ENCODE data around the gene DNAJC12.

Gene DNAJC12

GRCh38 chr10:67864607-67865371 is 26.8 kb upstream of the DNAJC12 start:
- H3K4me1 ChIP-seq (ENCODE audit: control insufficient read depth in 1 of 2, insufficient read depth in 2 of 2, low read length in 2 of 2) = no peaks in the 10 kb centered on the region
- no peak overlapping the region for H3K9ac ChIP-seq (ENCODE audit: low read depth in 1 of 2, low read length in 2 of 2)
- no peaks in the 10 kb centered on the region for H3K27me3 ChIP-seq (ENCODE audit: control insufficient read depth in 1 of 2, insufficient read depth in 2 of 2, low read length in 2 of 2)
- no peaks in the 10 kb centered on the region for H3K36me3 ChIP-seq (ENCODE audit: control insufficient read depth in 1 of 2, insufficient read depth in 2 of 2, low read length in 2 of 2)
- H3K27ac ChIP-seq (ENCODE audit: low read depth, low read length) = no peak overlapping the region
- H3K4me3 ChIP-seq (ENCODE audit: low read depth in 1 of 2, low read length in 2 of 2) = no peak overlapping the region
- H3K9me3 ChIP-seq (ENCODE audit: control insufficient read depth in 1 of 2, low read length in 2 of 2) = no peaks in the 10 kb centered on the region

DNA sequence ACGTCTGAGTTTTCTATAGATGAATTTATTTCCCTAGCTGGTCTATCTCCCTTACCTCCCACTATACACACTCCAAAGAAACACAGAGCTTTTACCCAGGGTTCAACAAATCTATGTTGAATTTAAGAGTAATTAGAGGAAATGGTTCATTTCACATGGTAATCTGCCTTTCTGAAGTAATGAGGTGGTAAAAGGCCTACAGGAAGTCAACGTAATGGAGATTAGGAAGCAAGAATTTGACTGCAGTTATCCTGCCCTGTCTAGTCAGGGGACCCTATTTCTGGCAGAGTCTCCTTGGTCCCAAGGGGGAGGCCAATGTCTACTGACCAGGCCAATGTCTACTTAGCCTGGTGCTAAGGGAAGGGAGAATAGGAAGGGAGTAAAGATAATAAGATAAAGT is 25.1 kb upstream of the DNAJC12 start:
- Histone ChIP-seq H3K4me3 (ENCODE audit: low read depth in 1 of 2, low read length in 2 of 2) (no peak overlapping the region), H3K9me3 (ENCODE audit: control insufficient read depth in 1 of 2, low read length in 2 of 2) (no peaks in the 10 kb centered on the region), H3K4me1 (ENCODE audit: control insufficient read depth in 1 of 2, insufficient read depth in 2 of 2, low read length in 2 of 2) (no peaks in the 10 kb centered on the region), H3K36me3 (ENCODE audit: control insufficient read depth in 1 of 2, insufficient read depth in 2 of 2, low read length in 2 of 2) (no peaks in the 10 kb centered on the region), H3K27ac (ENCODE audit: low read depth, low read length) (no peak overlapping the region), H3K27me3 (ENCODE audit: control insufficient read depth in 1 of 2, insufficient read depth in 2 of 2, low read length in 2 of 2) (no peaks in the 10 kb centered on the region), H3K9ac (ENCODE audit: low read depth in 1 of 2, low read length in 2 of 2) (no peak overlapping the region)

DNA sequence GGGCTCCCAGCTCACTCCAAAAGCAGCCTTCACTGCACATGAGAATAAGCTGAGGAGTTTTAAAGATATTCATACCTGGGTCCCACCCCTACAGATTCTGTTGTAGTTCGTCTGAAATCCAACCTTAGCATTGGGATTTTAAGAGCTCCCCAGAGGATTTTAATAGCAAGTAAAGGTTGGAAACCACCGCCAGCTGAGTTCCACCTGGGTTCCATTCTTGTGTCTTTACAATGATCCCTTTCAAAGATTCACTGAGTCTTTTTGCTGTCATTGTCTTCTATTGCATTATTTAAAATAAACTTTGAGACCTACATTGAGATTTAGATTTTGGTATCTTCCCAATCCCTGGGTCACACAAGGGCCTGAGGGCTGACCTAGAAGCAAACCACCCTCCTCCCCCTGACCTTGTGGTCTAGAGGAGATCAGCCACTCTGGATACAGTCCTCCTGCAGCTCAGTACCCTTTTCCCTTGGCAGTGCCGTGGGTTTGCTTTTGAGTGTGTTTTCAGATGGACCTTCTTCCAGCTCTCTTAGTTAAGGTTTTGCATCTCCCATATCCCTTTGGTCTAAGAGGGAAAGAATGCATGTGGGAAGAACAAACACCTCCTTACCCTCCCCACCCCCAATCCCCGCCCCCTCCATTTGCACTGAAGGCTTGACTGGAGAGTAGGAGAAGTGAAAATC is 23.9 kb upstream of the DNAJC12 start:
- Histone ChIP-seq H3K27ac (ENCODE audit: low read depth, low read length) (no peak overlapping the region), H3K36me3 (ENCODE audit: control insufficient read depth in 1 of 2, insufficient read depth in 2 of 2, low read length in 2 of 2) (no peaks in the 10 kb centered on the region), H3K4me3 (ENCODE audit: low read depth in 1 of 2, low read length in 2 of 2) (no peak overlapping the region), H3K27me3 (ENCODE audit: control insufficient read depth in 1 of 2, insufficient read depth in 2 of 2, low read length in 2 of 2) (no peaks in the 10 kb centered on the region), H3K4me1 (ENCODE audit: control insufficient read depth in 1 of 2, insufficient read depth in 2 of 2, low read length in 2 of 2) (no peaks in the 10 kb centered on the region), H3K9ac (ENCODE audit: low read depth in 1 of 2, low read length in 2 of 2) (no peak overlapping the region), H3K9me3 (ENCODE audit: control insufficient read depth in 1 of 2, low read length in 2 of 2) (no peaks in the 10 kb centered on the region)

DNA sequence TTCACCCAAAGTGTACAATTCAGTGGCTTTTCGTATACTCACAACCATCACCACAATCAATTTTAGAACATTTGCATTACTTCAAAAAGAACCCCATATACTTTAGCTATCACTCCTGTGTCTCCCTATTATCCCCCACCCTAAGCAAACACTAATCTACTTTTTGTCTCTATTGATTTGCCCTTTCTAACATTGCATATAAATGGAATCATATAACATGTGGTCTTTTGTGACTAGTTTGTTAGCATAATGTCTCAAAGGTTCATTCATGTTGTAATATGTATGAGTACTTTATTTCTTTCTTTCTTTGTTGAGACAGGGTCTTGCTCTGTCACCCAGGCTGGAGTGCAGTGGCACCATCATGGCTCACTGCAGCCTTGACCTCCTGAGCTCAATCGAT is 21.0 kb upstream of the DNAJC12 start:
- no peak overlapping the region for H3K9ac ChIP-seq (ENCODE audit: low read depth in 1 of 2, low read length in 2 of 2)
- H3K27me3 ChIP-seq (ENCODE audit: control insufficient read depth in 1 of 2, insufficient read depth in 2 of 2, low read length in 2 of 2) = no peaks in the 10 kb centered on the region
- no peaks in the 10 kb centered on the region for H3K9me3 ChIP-seq (ENCODE audit: control insufficient read depth in 1 of 2, low read length in 2 of 2)
- H3K36me3 ChIP-seq (ENCODE audit: control insufficient read depth in 1 of 2, insufficient read depth in 2 of 2, low read length in 2 of 2) = no peaks in the 10 kb centered on the region
- H3K4me1 ChIP-seq (ENCODE audit: control insufficient read depth in 1 of 2, insufficient read depth in 2 of 2, low read length in 2 of 2) = no peaks in the 10 kb centered on the region
- no peak overlapping the region for H3K4me3 ChIP-seq (ENCODE audit: low read depth in 1 of 2, low read length in 2 of 2)
- H3K27ac ChIP-seq (ENCODE audit: low read depth, low read length) = no peak overlapping the region

DNA sequence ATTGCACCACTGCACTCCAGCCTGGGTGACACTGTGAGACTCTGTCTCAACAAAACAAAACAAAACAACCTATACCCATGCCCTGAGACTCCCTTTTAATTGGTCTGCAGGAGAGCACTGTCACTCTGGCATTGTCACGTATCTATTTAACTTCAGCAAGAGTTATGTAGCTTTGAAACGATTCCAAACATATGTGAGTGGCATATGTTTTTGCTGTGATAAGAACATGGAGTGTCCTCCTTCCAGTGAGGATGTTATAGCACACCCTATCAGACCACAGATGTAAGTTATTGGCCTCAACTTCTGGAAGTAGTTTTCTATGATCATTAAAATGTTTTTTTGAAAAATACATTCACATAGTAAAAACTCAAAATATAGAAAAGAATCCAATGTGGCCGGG is 15.5 kb upstream of the DNAJC12 start:
- H3K9ac ChIP-seq (ENCODE audit: low read depth in 1 of 2, low read length in 2 of 2) = no peak overlapping the region
- H3K4me3 ChIP-seq (ENCODE audit: low read depth in 1 of 2, low read length in 2 of 2) = no peak overlapping the region
- H3K36me3 ChIP-seq (ENCODE audit: control insufficient read depth in 1 of 2, insufficient read depth in 2 of 2, low read length in 2 of 2) = no peaks in the 10 kb centered on the region
- no peak overlapping the region for H3K27ac ChIP-seq (ENCODE audit: low read depth, low read length)
- H3K4me1 ChIP-seq (ENCODE audit: control insufficient read depth in 1 of 2, insufficient read depth in 2 of 2, low read length in 2 of 2) = peaks cover 0 to 5% of the 10 kb centered on the region in 2 donors
- H3K27me3 ChIP-seq (ENCODE audit: control insufficient read depth in 1 of 2, insufficient read depth in 2 of 2, low read length in 2 of 2) = no peaks in the 10 kb centered on the region
- no peaks in the 10 kb centered on the region for H3K9me3 ChIP-seq (ENCODE audit: control insufficient read depth in 1 of 2, low read length in 2 of 2)

GRCh38 chr10:67852761-67853160 is 14.8 kb upstream of the DNAJC12 start:
- Histone ChIP-seq H3K36me3 (ENCODE audit: control insufficient read depth in 1 of 2, insufficient read depth in 2 of 2, low read length in 2 of 2) (no peaks in the 10 kb centered on the region), H3K27ac (ENCODE audit: low read depth, low read length) (no peak overlapping the region), H3K4me1 (ENCODE audit: control insufficient read depth in 1 of 2, insufficient read depth in 2 of 2, low read length in 2 of 2) (peaks cover 0 to 5% of the 10 kb centered on the region in 2 donors), H3K4me3 (ENCODE audit: low read depth in 1 of 2, low read length in 2 of 2) (no peak overlapping the region), H3K9me3 (ENCODE audit: control insufficient read depth in 1 of 2, low read length in 2 of 2) (no peaks in the 10 kb centered on the region), H3K27me3 (ENCODE audit: control insufficient read depth in 1 of 2, insufficient read depth in 2 of 2, low read length in 2 of 2) (no peaks in the 10 kb centered on the region), H3K9ac (ENCODE audit: low read depth in 1 of 2, low read length in 2 of 2) (no peak overlapping the region)

- peaks cover 0 to 5% of the 10 kb centered on the region in 2 donors for H3K4me1 ChIP-seq (ENCODE audit: control insufficient read depth in 1 of 2, insufficient read depth in 2 of 2, low read length in 2 of 2)
Observed at GRCh38 chr10:67851186-67851585, 13.2 kb upstream of the DNAJC12 start.

DNA sequence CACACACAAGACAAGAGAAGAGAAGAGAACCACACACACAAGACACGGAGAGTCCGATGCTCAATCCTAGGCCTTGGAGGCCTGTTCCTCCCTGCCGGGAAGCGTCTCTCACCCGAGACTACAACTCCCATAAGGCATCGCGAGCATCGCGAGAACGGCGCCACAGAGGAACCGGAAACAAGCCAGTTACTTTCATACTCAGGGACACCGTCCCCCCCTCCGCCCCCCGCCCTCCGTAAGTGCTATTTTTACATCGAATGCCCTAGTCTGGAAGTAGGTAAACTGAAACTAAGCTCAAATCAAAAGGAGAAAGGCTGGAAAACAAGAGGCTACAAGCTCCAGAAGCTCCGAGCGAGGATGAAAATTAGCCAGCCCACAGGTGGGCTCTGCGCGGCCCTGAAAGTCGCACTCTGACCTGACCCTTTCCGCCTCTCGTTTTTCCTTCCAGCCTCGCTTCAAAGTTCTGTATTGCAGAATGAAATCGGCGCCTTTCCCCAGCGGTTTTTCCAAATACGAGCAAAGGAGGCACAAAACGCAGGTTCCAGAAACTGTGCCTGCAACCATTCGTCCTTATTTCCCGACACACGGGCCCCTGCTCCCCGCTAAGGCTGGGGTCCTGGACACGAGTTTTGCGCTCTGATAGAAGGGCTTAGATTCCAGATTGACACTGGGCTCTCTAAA is 11.5 kb upstream of the DNAJC12 start:
- Histone ChIP-seq H3K9ac (ENCODE audit: low read depth in 1 of 2, low read length in 2 of 2) (peak overlapping the region; percentile 91 to 98), H3K27me3 (ENCODE audit: control insufficient read depth in 1 of 2, insufficient read depth in 2 of 2, low read length in 2 of 2) (no peaks in the 10 kb centered on the region), H3K4me3 (ENCODE audit: low read depth in 1 of 2, low read length in 2 of 2) (peak overlapping the region; percentile 85 to 99)

More at GRCh38 chr10:67851186-67851585, 13.2 kb upstream of the DNAJC12 start:
- no peaks in the 10 kb centered on the region for H3K36me3 ChIP-seq (ENCODE audit: control insufficient read depth in 1 of 2, insufficient read depth in 2 of 2, low read length in 2 of 2)
- H3K4me3 ChIP-seq (ENCODE audit: low read depth in 1 of 2, low read length in 2 of 2) = no peak overlapping the region
- no peak overlapping the region for H3K27ac ChIP-seq (ENCODE audit: low read depth, low read length)
- no peak overlapping the region for H3K9ac ChIP-seq (ENCODE audit: low read depth in 1 of 2, low read length in 2 of 2)
- no peaks in the 10 kb centered on the region for H3K27me3 ChIP-seq (ENCODE audit: control insufficient read depth in 1 of 2, insufficient read depth in 2 of 2, low read length in 2 of 2)
- H3K9me3 ChIP-seq (ENCODE audit: control insufficient read depth in 1 of 2, low read length in 2 of 2) = no peaks in the 10 kb centered on the region

GRCh38 chr10:67843284-67843683 is 5.3 kb upstream of the DNAJC12 start:
- Histone ChIP-seq H3K9me3 (ENCODE audit: control insufficient read depth in 1 of 2, low read length in 2 of 2) (peaks cover 0 to 5% of the 10 kb centered on the region in 2 donors), H3K27me3 (ENCODE audit: control insufficient read depth in 1 of 2, insufficient read depth in 2 of 2, low read length in 2 of 2) (no peaks in the 10 kb centered on the region), H3K36me3 (ENCODE audit: control insufficient read depth in 1 of 2, insufficient read depth in 2 of 2, low read length in 2 of 2) (no peaks in the 10 kb centered on the region), H3K4me1 (ENCODE audit: control insufficient read depth in 1 of 2, insufficient read depth in 2 of 2, low read length in 2 of 2) (peaks cover 0 to 9% of the 10 kb centered on the region in 2 donors), H3K4me3 (ENCODE audit: low read depth in 1 of 2, low read length in 2 of 2) (no peak overlapping the region), H3K9ac (ENCODE audit: low read depth in 1 of 2, low read length in 2 of 2) (no peak overlapping the region), H3K27ac (ENCODE audit: low read depth, low read length) (no peak overlapping the region)

More for the DNA sequence above, 11.5 kb upstream of the DNAJC12 start:
- Histone ChIP-seq H3K9me3 (ENCODE audit: control insufficient read depth in 1 of 2, low read length in 2 of 2) (no peaks in the 10 kb centered on the region), H3K27ac (ENCODE audit: low read depth, low read length) (peak overlapping the region; percentile 82), H3K36me3 (ENCODE audit: control insufficient read depth in 1 of 2, insufficient read depth in 2 of 2, low read length in 2 of 2) (no peaks in the 10 kb centered on the region), H3K4me1 (ENCODE audit: control insufficient read depth in 1 of 2, insufficient read depth in 2 of 2, low read length in 2 of 2) (peaks cover 0 to 5% of the 10 kb centered on the region in 2 donors)

DNA sequence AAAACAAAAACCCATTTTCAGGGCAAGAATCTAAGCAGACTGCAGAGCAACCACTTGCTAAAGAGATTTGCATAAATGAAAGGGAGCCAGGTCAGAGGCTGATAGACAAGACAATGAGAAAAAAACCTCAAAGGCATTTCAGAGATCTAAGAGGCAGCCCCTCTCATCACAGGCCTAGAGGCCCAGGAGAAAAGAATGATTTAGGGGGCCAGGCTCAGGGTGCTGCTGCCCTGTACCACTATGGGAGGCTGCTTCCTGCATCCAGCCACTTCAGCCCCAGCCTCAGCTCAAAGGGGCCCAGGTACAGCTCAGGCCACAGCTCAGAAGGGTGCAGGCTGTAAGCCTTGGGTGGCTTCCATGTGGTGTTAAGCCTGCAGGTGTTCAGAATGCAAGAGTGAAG is 3.7 kb upstream of the DNAJC12 start:
- peaks cover 0 to 9% of the 10 kb centered on the region in 2 donors for H3K4me1 ChIP-seq (ENCODE audit: control insufficient read depth in 1 of 2, insufficient read depth in 2 of 2, low read length in 2 of 2)
- no peaks in the 10 kb centered on the region for H3K27me3 ChIP-seq (ENCODE audit: control insufficient read depth in 1 of 2, insufficient read depth in 2 of 2, low read length in 2 of 2)
- no peaks in the 10 kb centered on the region for H3K36me3 ChIP-seq (ENCODE audit: control insufficient read depth in 1 of 2, insufficient read depth in 2 of 2, low read length in 2 of 2)
- no peak overlapping the region for H3K9ac ChIP-seq (ENCODE audit: low read depth in 1 of 2, low read length in 2 of 2)
- H3K9me3 ChIP-seq (ENCODE audit: control insufficient read depth in 1 of 2, low read length in 2 of 2) = peaks cover 0 to 5% of the 10 kb centered on the region in 2 donors
- no peak overlapping the region for H3K27ac ChIP-seq (ENCODE audit: low read depth, low read length)
- no peak overlapping the region for H3K4me3 ChIP-seq (ENCODE audit: low read depth in 1 of 2, low read length in 2 of 2)

Measured in duodenal mucosa (tissue), 2 donors.